Lower leg skin (tissue), 3 donors: Measurements from ENCODE around the gene VMO1.

ENCODE experiments used
- CTCF ChIP-seq, 3 donors: fragments of 450-650 bp; IDR thresholded peaks; one replicate each; pipeline ENCODE4 v1.5.1; 2016; ENCODE audit warnings: antibody characterized with exemption in 3 of 3, mild to moderate bottlenecking in 3 of 3, moderate library complexity in 2 of 3
- POLR2A ChIP-seq, 2 donors: fragments of 450-650 bp; IDR thresholded peaks; one replicate each; pipeline ENCODE4 v1.6.1; 2016 to 2017; ENCODE audit warnings: antibody characterized with exemption in 2 of 2, mild to moderate bottlenecking in 1 of 2, moderate library complexity in 1 of 2

- TF ChIP-seq CTCF (IDR thresholded peaks at IDR 0.05): no peak
- TF ChIP-seq POLR2A (IDR thresholded peaks at IDR 0.05): no peak
Measured at GRCh38 chr17:4769628-4770027, 16.5 kb downstream of the VMO1 start.
